ENCODE results near the gene AQP12A.

Gene AQP12A

DNA sequence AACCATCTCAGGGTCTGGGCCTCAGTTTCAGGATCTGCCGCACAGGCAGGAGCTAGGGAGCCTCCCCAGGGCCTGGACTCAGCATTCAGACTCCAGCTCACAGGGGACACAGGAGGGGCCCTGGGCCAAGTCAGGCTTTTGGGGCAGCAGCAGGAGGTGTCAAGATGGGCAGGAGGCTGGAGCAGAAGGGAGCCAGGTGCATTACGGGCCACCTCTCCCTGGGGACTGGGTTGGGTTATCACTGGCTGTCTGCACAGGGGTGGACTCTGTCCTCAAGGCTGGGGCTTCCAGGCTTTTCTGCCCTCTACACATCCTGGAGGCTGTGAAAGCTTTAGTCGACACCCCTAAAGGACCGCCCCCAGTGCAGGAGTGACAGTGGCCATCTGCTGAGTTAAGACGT lies 20.0 kb downstream of the AQP12A start:
- Histone ChIP-seq H3K36me3 (peaks cover 20% of the 10 kb centered on the region), H3K4me3 (ENCODE audit: low read depth, low read length) (no peak overlapping the region), H3K27me3 (ENCODE audit: insufficient read depth, low read depth, severe bottlenecking) (no peaks in the 10 kb centered on the region), H3K27ac (no peak overlapping the region), H3K9me3 (ENCODE audit: severe bottlenecking) (no peaks in the 10 kb centered on the region)
- TF ChIP-seq, protein P1, sequence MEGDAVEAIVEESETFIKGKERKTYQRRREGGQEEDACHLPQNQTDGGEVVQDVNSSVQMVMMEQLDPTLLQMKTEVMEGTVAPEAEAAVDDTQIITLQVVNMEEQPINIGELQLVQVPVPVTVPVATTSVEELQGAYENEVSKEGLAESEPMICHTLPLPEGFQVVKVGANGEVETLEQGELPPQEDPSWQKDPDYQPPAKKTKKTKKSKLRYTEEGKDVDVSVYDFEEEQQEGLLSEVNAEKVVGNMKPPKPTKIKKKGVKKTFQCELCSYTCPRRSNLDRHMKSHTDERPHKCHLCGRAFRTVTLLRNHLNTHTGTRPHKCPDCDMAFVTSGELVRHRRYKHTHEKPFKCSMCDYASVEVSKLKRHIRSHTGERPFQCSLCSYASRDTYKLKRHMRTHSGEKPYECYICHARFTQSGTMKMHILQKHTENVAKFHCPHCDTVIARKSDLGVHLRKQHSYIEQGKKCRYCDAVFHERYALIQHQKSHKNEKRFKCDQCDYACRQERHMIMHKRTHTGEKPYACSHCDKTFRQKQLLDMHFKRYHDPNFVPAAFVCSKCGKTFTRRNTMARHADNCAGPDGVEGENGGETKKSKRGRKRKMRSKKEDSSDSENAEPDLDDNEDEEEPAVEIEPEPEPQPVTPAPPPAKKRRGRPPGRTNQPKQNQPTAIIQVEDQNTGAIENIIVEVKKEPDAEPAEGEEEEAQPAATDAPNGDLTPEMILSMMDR (IDR thresholded peaks at IDR 0.05; ENCODE audit: low read depth, low read length) = no peak
- DNase-seq = peak; percentile 62

DNA sequence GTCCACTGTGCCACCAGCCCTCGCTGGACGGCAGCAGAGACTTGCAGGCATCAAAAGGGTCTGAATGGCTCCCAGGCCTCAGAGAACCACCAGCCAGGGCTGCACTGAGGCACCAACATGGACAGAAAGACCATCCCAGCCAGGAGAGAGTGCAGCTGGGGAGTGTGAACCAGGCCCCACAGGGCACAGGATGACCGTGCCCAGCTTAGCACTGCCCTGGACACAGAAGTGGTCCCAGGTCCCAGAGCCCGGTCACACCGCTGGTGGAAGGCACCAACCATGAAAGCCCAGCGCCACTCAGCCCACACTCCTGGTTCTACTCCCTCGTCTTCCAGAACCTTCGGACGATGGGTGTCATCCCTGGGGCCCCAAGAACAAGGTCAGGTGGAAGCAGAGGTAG lies 20.5 kb downstream of the AQP12A start:
- no peak overlapping the region for H3K27ac ChIP-seq
- H3K27me3 ChIP-seq (ENCODE audit: insufficient read depth, low read depth, severe bottlenecking) = no peaks in the 10 kb centered on the region
- H3K4me3 ChIP-seq (ENCODE audit: low read depth, low read length) = no peak overlapping the region
- no peak for DNase-seq
- TF ChIP-seq, protein P1 (IDR thresholded peaks at IDR 0.05; ENCODE audit: low read depth, low read length) = no peak
- H3K36me3 ChIP-seq = peaks cover 24% of the 10 kb centered on the region
- H3K9me3 ChIP-seq (ENCODE audit: severe bottlenecking) = no peaks in the 10 kb centered on the region

DNA sequence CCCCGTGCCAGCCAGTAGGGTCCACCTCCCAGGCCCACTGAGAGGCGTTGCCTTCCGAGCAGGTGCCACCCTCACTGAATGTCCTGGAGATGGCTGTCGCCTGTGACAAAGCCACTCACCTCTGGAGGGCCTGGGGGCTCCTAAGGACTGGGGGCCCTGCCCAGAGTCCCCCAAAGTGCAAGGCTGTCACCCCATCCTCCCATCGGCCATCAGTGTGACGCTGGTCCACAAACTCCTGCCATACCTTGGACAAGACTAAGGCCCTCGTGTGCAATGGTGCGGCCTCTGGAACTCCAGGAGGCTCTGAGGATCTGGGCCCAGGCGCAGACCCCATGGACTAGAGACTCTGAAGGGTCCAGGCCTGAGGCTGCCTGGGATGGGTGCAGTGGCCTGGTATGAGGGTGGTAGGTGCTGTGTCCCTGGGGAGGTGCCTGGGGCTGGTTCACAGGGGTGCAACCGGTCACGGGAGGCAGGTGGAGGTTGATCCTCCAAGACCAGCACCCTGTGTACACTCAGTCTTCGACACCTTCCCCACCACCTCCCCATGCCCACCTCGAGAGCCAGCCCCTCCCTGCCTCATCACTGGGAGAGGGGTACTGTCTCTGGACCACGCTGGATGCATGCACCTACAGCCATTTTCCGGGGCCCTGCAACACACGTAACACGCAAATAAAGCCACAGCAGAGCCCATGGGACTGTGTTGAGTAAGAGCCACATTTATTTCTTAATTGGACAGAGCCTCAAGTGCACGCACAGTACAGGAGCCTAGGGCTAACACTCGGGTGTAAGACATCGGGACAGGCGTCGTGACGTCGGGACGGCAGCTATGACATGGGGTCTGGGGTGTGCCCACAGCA lies 21.6 kb downstream of the AQP12A start:
- H3K4me3 ChIP-seq (ENCODE audit: low read depth, low read length) = no peak overlapping the region
- H3K27me3 ChIP-seq (ENCODE audit: insufficient read depth, low read depth, severe bottlenecking) = no peaks in the 10 kb centered on the region
- no peaks in the 10 kb centered on the region for H3K9me3 ChIP-seq (ENCODE audit: severe bottlenecking)
- H3K27ac ChIP-seq = 0 out of 2 replicates have a peak overlapping the region, but pooled peaks have one; percentile 18
- TF ChIP-seq, protein P1 (IDR thresholded peaks at IDR 0.05; ENCODE audit: low read depth, low read length) = no peak
- H3K36me3 ChIP-seq = peaks cover 36% of the 10 kb centered on the region
- DNase-seq = no peak

DNA sequence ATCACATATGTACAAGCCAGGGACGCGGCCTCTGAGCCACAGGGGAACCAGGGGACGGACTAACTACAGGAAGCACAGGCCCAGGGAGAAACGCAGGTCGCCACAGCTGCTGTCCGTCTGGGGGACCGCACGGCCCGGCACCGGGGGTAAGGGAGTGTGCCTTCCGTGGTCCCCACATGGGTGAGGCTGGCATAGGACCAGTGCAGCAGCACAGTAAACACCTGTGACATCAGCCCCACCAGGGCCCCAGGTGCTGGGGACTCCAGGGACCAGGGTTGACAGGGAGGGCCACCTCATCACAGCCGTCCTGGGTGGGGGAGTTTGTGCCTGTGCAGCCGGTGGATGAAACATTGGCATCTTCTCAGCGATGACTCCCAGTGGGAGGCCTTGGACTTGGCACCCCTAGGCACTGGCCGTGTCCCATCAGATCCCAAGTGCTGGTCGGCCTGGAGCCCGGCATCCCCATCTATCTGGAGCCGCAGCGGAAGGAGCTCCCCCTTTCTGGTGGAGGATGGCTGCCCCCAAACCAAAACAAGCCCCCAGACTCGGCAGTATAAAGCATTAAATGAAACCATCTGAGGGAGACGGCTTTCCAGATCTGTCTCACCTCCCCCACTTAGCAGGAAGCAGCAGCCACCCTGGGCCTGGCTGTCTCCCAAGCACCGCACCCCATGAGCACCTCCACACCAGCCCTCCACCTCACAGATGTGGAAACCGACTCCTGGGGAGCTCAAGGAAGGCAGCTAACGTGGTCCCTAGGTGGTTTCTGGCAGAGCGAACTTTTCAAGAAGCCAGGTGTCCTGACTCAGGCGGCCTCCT lies 22.5 kb downstream of the AQP12A start:
- no peaks in the 10 kb centered on the region for H3K9me3 ChIP-seq (ENCODE audit: severe bottlenecking)
- TF ChIP-seq, protein P1 (IDR thresholded peaks at IDR 0.05; ENCODE audit: low read depth, low read length) = no peak
- DNase-seq = no peak
- peak overlapping the region; percentile 18; the same call in 1 of the 2 replicates for H3K27ac ChIP-seq
- no peak overlapping the region for H3K4me3 ChIP-seq (ENCODE audit: low read depth, low read length)
- peaks cover 44% of the 10 kb centered on the region for H3K36me3 ChIP-seq
- no peaks in the 10 kb centered on the region for H3K27me3 ChIP-seq (ENCODE audit: insufficient read depth, low read depth, severe bottlenecking)

DNA sequence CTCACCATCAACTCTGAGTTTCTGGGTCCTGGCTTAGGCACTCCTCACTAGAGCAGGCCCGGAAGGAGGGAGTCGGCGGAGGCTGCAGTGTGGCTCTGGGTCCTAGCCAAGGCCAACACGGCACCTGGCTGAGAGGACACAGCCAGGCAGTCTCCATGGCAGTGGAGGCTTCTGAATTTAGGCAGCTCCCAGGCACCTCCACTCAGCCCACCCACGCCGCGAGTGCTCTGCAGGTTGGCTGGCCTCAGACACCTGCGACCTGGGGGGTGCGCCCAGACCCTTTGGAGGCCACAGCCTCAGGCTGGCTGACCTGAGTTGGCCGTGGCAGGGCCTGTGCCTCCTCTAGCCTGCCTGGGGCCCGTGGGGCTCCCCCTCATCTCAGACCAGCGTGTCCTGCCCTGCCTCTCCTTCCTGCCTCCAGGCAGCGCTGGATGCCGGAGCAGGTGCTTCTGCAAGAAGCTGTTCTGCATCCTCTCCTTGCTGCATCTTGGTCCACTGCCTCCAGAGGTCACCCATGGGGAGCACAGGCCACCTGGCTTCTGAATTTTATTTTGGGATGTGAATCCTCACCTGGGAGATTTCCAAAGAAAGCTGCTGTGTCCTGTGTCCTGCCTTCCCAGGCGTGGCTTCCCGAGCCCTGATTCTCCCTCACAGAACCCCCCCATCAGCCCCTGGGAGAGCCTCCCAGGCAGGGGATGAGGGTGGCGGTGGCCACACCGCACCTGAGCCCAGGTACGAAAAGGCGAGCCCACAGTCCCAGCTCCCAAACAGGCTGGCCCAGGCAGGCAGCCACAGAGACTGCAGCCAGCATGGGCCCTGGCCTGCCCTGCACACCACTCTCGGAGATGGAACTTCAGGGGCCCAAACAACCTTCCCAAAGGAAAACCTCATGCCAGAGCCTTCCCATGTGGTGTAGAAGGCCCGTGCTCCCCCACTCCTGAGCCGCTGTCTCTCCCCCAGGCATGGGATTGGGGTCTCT lies 23.4 kb downstream of the AQP12A start:
- Histone ChIP-seq H3K9me3 (ENCODE audit: severe bottlenecking) (no peaks in the 10 kb centered on the region), H3K4me3 (ENCODE audit: low read depth, low read length) (no peak overlapping the region), H3K36me3 (peaks cover 51% of the 10 kb centered on the region), H3K27ac (no peak overlapping the region; the same call in 1 of the 2 replicates), H3K27me3 (ENCODE audit: insufficient read depth, low read depth, severe bottlenecking) (no peaks in the 10 kb centered on the region)
- no peak for DNase-seq
- TF ChIP-seq, protein P1 (IDR thresholded peaks at IDR 0.05; ENCODE audit: low read depth, low read length) = 0 out of 2 replicates have a peak, but pooled peaks have one; percentile 20
